Astrocyte (in vitro differentiated cells and primary cell): Measurements from ENCODE around the gene LRRK1.

ENCODE experiments used
- EZH2 ChIP-seq: IDR thresholded peaks from 2 replicates; pipeline ENCODE4 v1.6.1; 2012; ENCODE audit warnings: mild to moderate bottlenecking, low read length, inconsistent platforms; ENCODE audit not compliant: insufficient read depth
- TF ChIP-seq, protein P1 (sequence below): IDR thresholded peaks from 2 replicates; pipeline ENCODE4 v1.5.1; 2011; ENCODE audit warnings: low read depth, mild to moderate bottlenecking, inconsistent platforms, low read length, moderate library complexity; ENCODE audit not compliant: insufficient read depth

GRCh38 chr15:101020945-101021344, 101.8 kb downstream of the LRRK1 start:
- TF ChIP-seq, protein P1, sequence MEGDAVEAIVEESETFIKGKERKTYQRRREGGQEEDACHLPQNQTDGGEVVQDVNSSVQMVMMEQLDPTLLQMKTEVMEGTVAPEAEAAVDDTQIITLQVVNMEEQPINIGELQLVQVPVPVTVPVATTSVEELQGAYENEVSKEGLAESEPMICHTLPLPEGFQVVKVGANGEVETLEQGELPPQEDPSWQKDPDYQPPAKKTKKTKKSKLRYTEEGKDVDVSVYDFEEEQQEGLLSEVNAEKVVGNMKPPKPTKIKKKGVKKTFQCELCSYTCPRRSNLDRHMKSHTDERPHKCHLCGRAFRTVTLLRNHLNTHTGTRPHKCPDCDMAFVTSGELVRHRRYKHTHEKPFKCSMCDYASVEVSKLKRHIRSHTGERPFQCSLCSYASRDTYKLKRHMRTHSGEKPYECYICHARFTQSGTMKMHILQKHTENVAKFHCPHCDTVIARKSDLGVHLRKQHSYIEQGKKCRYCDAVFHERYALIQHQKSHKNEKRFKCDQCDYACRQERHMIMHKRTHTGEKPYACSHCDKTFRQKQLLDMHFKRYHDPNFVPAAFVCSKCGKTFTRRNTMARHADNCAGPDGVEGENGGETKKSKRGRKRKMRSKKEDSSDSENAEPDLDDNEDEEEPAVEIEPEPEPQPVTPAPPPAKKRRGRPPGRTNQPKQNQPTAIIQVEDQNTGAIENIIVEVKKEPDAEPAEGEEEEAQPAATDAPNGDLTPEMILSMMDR: no peak
- TF ChIP-seq EZH2: no peak
